Heart left ventricle (tissue), 16 donors: Measurements from ENCODE around the gene GATAD2B. TPM values are rescaled to one million over a fixed set of nuclear protein-coding genes. Genes with fewer than 3 reads are reported as not detected.

Experiments
- ATAC-seq, 4 donors: fragments of 200-7000 bp; cut with Tn5 transposase; one replicate each; pipeline ENCODE4 v1.9.1; 2020 to 2022; ENCODE audit warnings: moderate library complexity in 4 of 4, mild to moderate bottlenecking in 3 of 4, moderate number of reproducible peaks in 1 of 4
- DNase-seq, 5 donors: peaks; one replicate each; pipeline ENCODE4 v3.0.0-alpha.2; 2020
- H3K27ac ChIP-seq, 12 donors: fragments of 200-600 bp; sonication (generic) in 4 of 12; one replicate each; pipeline versions ENCODE4 v1.5.0 to v1.8.0; 2016 to 2022; ENCODE audit warnings: mild to moderate bottlenecking in 2 of 12
- H3K27me3 ChIP-seq, 9 donors: fragments of 200-600 bp; sonication (generic) in 2 of 9; one replicate each; pipeline versions ENCODE4 v1.5.1 to v1.8.0; 2016 to 2022; ENCODE audit warnings: mild to moderate bottlenecking in 3 of 9
- H3K36me3 ChIP-seq, 9 donors: fragments of 200-600 bp; sonication (generic) in 2 of 9; one replicate each; pipeline versions ENCODE4 v1.5.0 to v1.8.0; 2018 to 2022; ENCODE audit warnings: mild to moderate bottlenecking in 2 of 9
- H3K4me1 ChIP-seq, 12 donors: fragments of 200-600 bp; sonication (generic) in 4 of 12; one replicate each; pipeline versions ENCODE4 v1.5.0 to v1.8.0; 2016 to 2022; ENCODE audit warnings: mild to moderate bottlenecking in 3 of 12
- H3K4me3 ChIP-seq, 12 donors: fragments of 200-600 bp; sonication (generic) in 4 of 12; one replicate each; pipeline versions ENCODE4 v1.5.0 to v1.8.0; 2017 to 2022; ENCODE audit warnings: mild to moderate bottlenecking in 9 of 12, moderate library complexity in 4 of 12
- H3K9me3 ChIP-seq, 12 donors: fragments of 200-600 bp; sonication (generic) in 4 of 12; one replicate each; pipeline versions ENCODE4 v1.5.0 to v1.8.0; 2016 to 2022; ENCODE audit warnings: mild to moderate bottlenecking in 1 of 12
- CTCF ChIP-seq, 12 donors: fragments of 200-600 bp; sonication (generic) in 4 of 12; IDR thresholded peaks; one replicate each; pipeline versions ENCODE4 v1.5.0 to v1.8.0; 2018 to 2022; ENCODE audit warnings: antibody characterized with exemption in 12 of 12, mild to moderate bottlenecking in 5 of 12
- POLR2A ChIP-seq, 2 donors: fragments of 450-650 bp; IDR thresholded peaks; one replicate each; pipeline ENCODE4 v1.6.1; 2017; ENCODE audit warnings: antibody characterized with exemption in 2 of 2, mild to moderate bottlenecking in 2 of 2, moderate library complexity in 2 of 2
- WGBS, 4 donors: extraction: QIAGEN DNeasy Blood & Tissue Kit in 2 of 4; methylation state at CpG; one replicate each; pipeline versions ENCODE4 v1.1.5 to v1.1.7; 2013 to 2018; 5-methylcytosine and 5-hydroxymethylcytosine counted together
- intact Hi-C, 10 donors: fragments of 100-400 bp; cut with DNase I; formaldehyde crosslinking; loops; one replicate each; pipeline versions ENCODE4 v1.11.1 to v1.14.2; 2022
- polyA plus RNA-seq, 2 donors: library from polyadenylated mRNA; stranded (reverse); fragments of 200-250 nt; gene quantifications; one replicate each; pipeline ENCODE4 v1.2.3, GENCODE V29; 2013
- total RNA-seq, 9 donors: library from RNA; depleted of rRNA in 2 of 9; stranded (reverse); fragments of >200 nt in 2 of 9; fragmentation: NEBNext Ultra II Directional in 3 of 9; extraction: Animal tissue kit (Norgen Biotek cat#: 25700) in 3 of 9; gene quantifications; one replicate each; pipeline versions ENCODE4 v1.1.0 to v1.2.4, GENCODE V29; 2016 to 2023
- donor health status: ischemic (EF 13 %, LVEDD 7.1; RV severe dilation, severe dysfunction).
- donor health status: healthy with polysubstance abuse.
- donor health status: DM: no; HTN: yes; CAD: no.
- donor health status: DM: no; HTN: no; CAD: no.
- donor health status: ischemic (EF 25% LVEDD 6.9; RV normal size, moderate dysfunction).
- donor health status: ischemic (EF 25% LVEDD 5.7; RV mildly dilated, moderate dysfunction).
- donor health status: healthy.
- donor health status: DM: yes; HTN: yes; CAD: no.
- donor health status: ischemic (EF 35%, LVEDD 5.7; RV mildly dilated, moderate dysfunction).
- donor health status: nonischemic (EF 11% LVEDD 7.7; RV severe dilation, severe dysfunction).
- donor health status: DM: yes; HTN: yes; CAD: no.
- donor health status: PGD.
- donor health status: ischemic (EF 29% LVEDD 5.4; RV normal size, mild dysfunction).
- donor health status: nonischemic (EF 23%, LVEDD 6.1; RV moderate dilation, normal function).

GATAD2B gene
- total and polyA plus RNA-seq, 11 donors, result 5.6 to 53.9 (median 34.5) TPM

GRCh38 chr1:153872331-153872730, 50.4 kb downstream of the GATAD2B start:
- Histone ChIP-seq H3K36me3 (peaks cover 0 to 11% (median 0%) of the 10 kb centered on the region in 9 donors), H3K27me3 (no peaks in the 10 kb centered on the region), H3K4me1 (peaks cover 0 to 25% (median 3%) of the 10 kb centered on the region in 12 donors), H3K27ac (no peak overlapping the region), H3K9me3 (no peaks in the 10 kb centered on the region), H3K4me3 (no peak overlapping the region)
- 65 to 68% (median 67%) methylated on average over 3 of the region's 3 CpGs for WGBS, 4 donors
- intact Hi-C loops, result no loop called here
- ATAC-seq (no peak), DNase-seq (no peak)
- no peak for TF ChIP-seq POLR2A (IDR thresholded peaks at IDR 0.05)
- TF ChIP-seq CTCF (IDR thresholded peaks at IDR 0.05), result no peak

GRCh38 chr1:153869486-153869885, 53.3 kb downstream of the GATAD2B start:
- no peak for ATAC-seq
- intact Hi-C loops, result no loop called here
- 87 to 90% (median 88%) methylated on average over 3 of the region's 3 CpGs for WGBS, 4 donors

GRCh38 chr1:153866045-153866850, 56.5 kb downstream of the GATAD2B start:
- H3K9me3 ChIP-seq, result no peaks in the 10 kb centered on the region
- no peak overlapping the region for H3K4me3 ChIP-seq
- peak overlapping the region in 1 of 12 donors; percentile 35 for H3K27ac ChIP-seq
- intact Hi-C loops, result no loop called here
- H3K27me3 ChIP-seq, result no peaks in the 10 kb centered on the region
- ATAC-seq (no peak), DNase-seq (no peak)
- 70 to 78% (median 73%) methylated on average over 6 of the region's 6 CpGs for WGBS, 4 donors
- H3K36me3 ChIP-seq, result peaks cover 0 to 6% (median 0%) of the 10 kb centered on the region in 9 donors
- H3K4me1 ChIP-seq, result peaks cover 0 to 18% (median 0%) of the 10 kb centered on the region in 12 donors
- TF ChIP-seq POLR2A (IDR thresholded peaks at IDR 0.05), result no peak
- no peak for TF ChIP-seq CTCF (IDR thresholded peaks at IDR 0.05)

More at GRCh38 chr1:153869486-153869885, 53.3 kb downstream of the GATAD2B start:
- H3K4me3 ChIP-seq, result no peak overlapping the region
- H3K36me3 ChIP-seq, result peaks cover 0 to 11% (median 0%) of the 10 kb centered on the region in 9 donors
- DNase-seq, result no peak
- TF ChIP-seq POLR2A (IDR thresholded peaks at IDR 0.05) (no peak), CTCF (IDR thresholded peaks at IDR 0.05) (no peak)
- H3K9me3 ChIP-seq, result no peaks in the 10 kb centered on the region
- H3K27ac ChIP-seq, result no peak overlapping the region
- peaks cover 0 to 39% (median 4%) of the 10 kb centered on the region in 12 donors for H3K4me1 ChIP-seq
- H3K27me3 ChIP-seq, result no peaks in the 10 kb centered on the region

- DNase-seq, result no peak
- no peaks in the 10 kb centered on the region for H3K27me3 ChIP-seq
- WGBS, 4 donors, result 91 to 98% (median 94%) methylated on average over 3 of the region's 3 CpGs
- peaks cover 0 to 18% (median 5%) of the 10 kb centered on the region in 9 donors for H3K36me3 ChIP-seq
- no peaks in the 10 kb centered on the region for H3K9me3 ChIP-seq
- H3K27ac ChIP-seq, result no peak overlapping the region
- ATAC-seq, result no peak
- peaks cover 0 to 11% (median 0%) of the 10 kb centered on the region in 12 donors for H3K4me1 ChIP-seq
- H3K4me3 ChIP-seq, result no peak overlapping the region
- TF ChIP-seq POLR2A (IDR thresholded peaks at IDR 0.05), result no peak
- no peak for TF ChIP-seq CTCF (IDR thresholded peaks at IDR 0.05)
- intact Hi-C loops, result no loop called here
Observed at GRCh38 chr1:153860285-153860684, 62.5 kb downstream of the GATAD2B start.
